Fibroblast of peridontal ligament (primary cell): ENCODE results near the gene ZFAND5.

ENCODE experiments used
- DNase-seq: peaks from one replicate; pipeline ENCODE4 v3.0.0-alpha.2; 2010; ENCODE audit errors: extremely low read depth

ZFAND5 gene

GRCh38 chr9:72364679-72365524 is at the start of gene ZFAND5:
Gene ZFAND5, minus strand, starts transcription at chr9:72365208. Its CDS starts 4,430 bp downstream, at chr9:72360778.
- peak; percentile 97 for DNase-seq

GRCh38 chr9:72412483-72413040 is 47.6 kb upstream of the ZFAND5 start:
- DNase-seq, result no peak

GRCh38 chr9:72410214-72410613 is 45.2 kb upstream of the ZFAND5 start:
- no peak for DNase-seq

- DNase-seq, result no peak
Observed at GRCh38 chr9:72407114-72407513, 42.1 kb upstream of the ZFAND5 start.

- peak; percentile 42 for DNase-seq
Observed at GRCh38 chr9:72402744-72403143, 37.7 kb upstream of the ZFAND5 start.

GRCh38 chr9:72401396-72401795 is 36.4 kb upstream of the ZFAND5 start:
- no peak for DNase-seq

- DNase-seq, result no peak
Observed at GRCh38 chr9:72400866-72401265, 35.9 kb upstream of the ZFAND5 start.

GRCh38 chr9:72399391-72399790 is 34.4 kb upstream of the ZFAND5 start:
- no peak for DNase-seq

- peak; percentile 76 for DNase-seq
Observed at GRCh38 chr9:72396247-72397091, 31.5 kb upstream of the ZFAND5 start.

- DNase-seq, result no peak
Observed at GRCh38 chr9:72394066-72394465, 29.1 kb upstream of the ZFAND5 start.

- no peak for DNase-seq
Observed at GRCh38 chr9:72390907-72391306, 25.9 kb upstream of the ZFAND5 start.

- peak; percentile 18 for DNase-seq
Observed at GRCh38 chr9:72386186-72386585, 21.2 kb upstream of the ZFAND5 start.

- no peak for DNase-seq
Observed at GRCh38 chr9:72384710-72385485, 19.9 kb upstream of the ZFAND5 start.

- peak; percentile 88 for DNase-seq
Observed at GRCh38 chr9:72383978-72384709, 19.1 kb upstream of the ZFAND5 start.

GRCh38 chr9:72382405-72382804 is 17.4 kb upstream of the ZFAND5 start:
- peak; percentile 42 for DNase-seq

- DNase-seq, result no peak
Observed at GRCh38 chr9:72377041-72377440, 12.0 kb upstream of the ZFAND5 start.

GRCh38 chr9:72371151-72371550 is 6.1 kb upstream of the ZFAND5 start:
- DNase-seq, result no peak

GRCh38 chr9:72365525-72366256 is 683 bp upstream of the ZFAND5 start:
- no peak for DNase-seq

- peak; percentile 60 for DNase-seq
Observed at GRCh38 chr9:72363908-72364678, 915 bp downstream of the ZFAND5 start.
